Neural cell (in vitro differentiated cells): ENCODE data around the gene ALDH3B2. TPM values are rescaled to one million over a fixed set of nuclear protein-coding genes. Genes with fewer than 3 reads are reported as not detected.

ENCODE experiments used
- H2AFZ ChIP-seq: fragments of 200-600, 300-800 bp; sonication (generic), shearing (Covaris generic); 2 replicates; pipeline ENCODE4 v1.6.0; 2014; ENCODE audit warnings: low read depth, mild to moderate bottlenecking, antibody characterized with exemption, low read length, moderate library complexity
- H3F3A ChIP-seq: fragments of 200-600 bp; shearing (Covaris generic); 2 replicates; pipeline ENCODE4 v1.6.1; 2016; ENCODE audit warnings: mild to moderate bottlenecking, moderate library complexity, mixed read lengths, antibody characterized with exemption, low read length; ENCODE audit not compliant: insufficient read depth, poor library complexity, severe bottlenecking
- H3K27ac ChIP-seq: fragments of 200-600, 300-800 bp; sonication (generic), shearing (Covaris generic); 2 replicates; pipeline ENCODE4 v1.5.1; 2014; ENCODE audit warnings: mild to moderate bottlenecking, low read length, moderate library complexity
- H3K27me3 ChIP-seq: fragments of 300-800, 200-600 bp; sonication (generic), shearing (Covaris generic); 2 replicates; pipeline ENCODE4 v1.6.0; 2014; ENCODE audit warnings: mild to moderate bottlenecking, low read depth, low read length, moderate library complexity; ENCODE audit not compliant: insufficient read depth
- H3K36me3 ChIP-seq: fragments of 300-800, 200-600 bp; sonication (generic), shearing (Covaris generic); 2 replicates; pipeline ENCODE4 v1.5.1; 2014; ENCODE audit warnings: mild to moderate bottlenecking, antibody characterized with exemption, low read length, moderate library complexity; ENCODE audit not compliant: insufficient read depth
- H3K4me2 ChIP-seq: fragments of 300-800, 200-600 bp; sonication (generic), shearing (Covaris generic); 2 replicates; pipeline ENCODE4 v1.6.0; 2014; ENCODE audit warnings: mild to moderate bottlenecking, low read length
- H3K4me3 ChIP-seq: fragments of 300-800, 200-600 bp; sonication (generic), shearing (Covaris generic); 2 replicates; pipeline ENCODE4 v1.5.1; 2014; ENCODE audit warnings: mild to moderate bottlenecking, low read length, moderate library complexity
- H3K79me2 ChIP-seq: fragments of 200-600 bp; shearing (Covaris generic); replicated peaks from 2 replicates; pipeline ENCODE4 v1.6.0; 2014; ENCODE audit warnings: mild to moderate bottlenecking, low read length, moderate library complexity; ENCODE audit not compliant: insufficient read depth
- H3K9ac ChIP-seq: fragments of 300-800, 200-600 bp; sonication (generic), shearing (Covaris generic); 2 replicates; pipeline ENCODE4 v1.6.1; 2016; ENCODE audit warnings: mild to moderate bottlenecking, low read length, mixed read lengths
- H3K9me2 ChIP-seq: fragments of 200-600 bp; shearing (Covaris generic); 2 replicates; pipeline ENCODE4 v1.6.1; 2016; ENCODE audit warnings: mild to moderate bottlenecking, low read length, mixed read lengths; ENCODE audit not compliant: insufficient read depth
- H3K9me3 ChIP-seq: fragments of 200-600, 300-800 bp; sonication (generic), shearing (Covaris generic); 2 replicates; pipeline ENCODE4 v1.6.1; 2016; ENCODE audit warnings: mild to moderate bottlenecking, mixed run types, low read length, moderate library complexity, mixed read lengths
- H4K20me1 ChIP-seq: fragments of 200-600 bp; shearing (Covaris generic); 2 replicates; pipeline ENCODE4 v1.6.1; 2016; ENCODE audit warnings: mild to moderate bottlenecking, mixed run types; ENCODE audit not compliant: insufficient read depth
- EP300 ChIP-seq: fragments of 450-650 bp; conservative IDR thresholded peaks from 2 replicates; pipeline ENCODE4 v1.6.1; 2014; ENCODE audit warnings: antibody characterized with exemption, mild to moderate bottlenecking, moderate library complexity; ENCODE audit not compliant: poor library complexity, severe bottlenecking
- EZH2 ChIP-seq: fragments of 200-600, 300-800 bp; shearing (Covaris generic), sonication (generic); IDR thresholded peaks from 2 replicates; pipeline ENCODE4 v1.6.1; 2014; ENCODE audit warnings: antibody characterized with exemption, low read length, borderline replicate concordance, mild to moderate bottlenecking; ENCODE audit not compliant: insufficient read depth, poor library complexity, severe bottlenecking
- MXI1 ChIP-seq: fragments of 450-650 bp; conservative IDR thresholded peaks from 2 replicates; pipeline ENCODE4 v1.6.1; 2014; ENCODE audit warnings: antibody characterized with exemption, mild to moderate bottlenecking; ENCODE audit not compliant: poor library complexity, severe bottlenecking
- POLR2AphosphoS5 ChIP-seq: IDR thresholded peaks from 2 replicates; pipeline ENCODE4 v1.6.1; 2012
- RAD21 ChIP-seq: fragments of 450-650 bp; conservative IDR thresholded peaks from 2 replicates; pipeline ENCODE4 v1.6.1; 2014; ENCODE audit warnings: antibody characterized with exemption, mild to moderate bottlenecking, moderate library complexity
- SMC3 ChIP-seq: fragments of 450-650 bp; conservative IDR thresholded peaks from 2 replicates; pipeline ENCODE4 v1.6.1; 2014; ENCODE audit warnings: antibody characterized with exemption, mild to moderate bottlenecking, moderate library complexity; ENCODE audit not compliant: poor library complexity
- TAF1 ChIP-seq: IDR thresholded peaks from 2 replicates; pipeline ENCODE4 v1.6.1; 2012; ENCODE audit warnings: low read depth
- polyA plus RNA-seq: library from polyadenylated mRNA; depleted of rRNA; stranded (reverse); fragments of >200 nt; gene quantifications from 2 replicates; pipeline ENCODE4 v1.2.3, GENCODE V29; 2014
- TF ChIP-seq, protein P1 (sequence below): IDR thresholded peaks from 2 replicates; pipeline ENCODE4 v1.6.1; 2012; ENCODE audit warnings: borderline replicate concordance
- TF ChIP-seq, protein P2 (sequence below): fragments of 450-650 bp; IDR thresholded peaks from 2 replicates; pipeline ENCODE4 v1.5.1; 2014; ENCODE audit warnings: antibody characterized with exemption, mild to moderate bottlenecking, moderate library complexity; ENCODE audit not compliant: poor library complexity, severe bottlenecking

ALDH3B2 gene
- polyA plus RNA-seq, 1 donor from 2014 or later = not detected

GRCh38 chr11:67671211-67671520 lies 3.3 kb downstream of the ALDH3B2 start:
- no peaks in the 10 kb centered on the region for H3F3A ChIP-seq
- H3K9me2 ChIP-seq = no peaks in the 10 kb centered on the region
- no peak overlapping the region for H3K27ac ChIP-seq
- TF ChIP-seq EZH2 (no peak), POLR2AphosphoS5 (no peak), RAD21 (no peak), MXI1 (no peak), TAF1 (no peak)
- TF ChIP-seq, protein P1, sequence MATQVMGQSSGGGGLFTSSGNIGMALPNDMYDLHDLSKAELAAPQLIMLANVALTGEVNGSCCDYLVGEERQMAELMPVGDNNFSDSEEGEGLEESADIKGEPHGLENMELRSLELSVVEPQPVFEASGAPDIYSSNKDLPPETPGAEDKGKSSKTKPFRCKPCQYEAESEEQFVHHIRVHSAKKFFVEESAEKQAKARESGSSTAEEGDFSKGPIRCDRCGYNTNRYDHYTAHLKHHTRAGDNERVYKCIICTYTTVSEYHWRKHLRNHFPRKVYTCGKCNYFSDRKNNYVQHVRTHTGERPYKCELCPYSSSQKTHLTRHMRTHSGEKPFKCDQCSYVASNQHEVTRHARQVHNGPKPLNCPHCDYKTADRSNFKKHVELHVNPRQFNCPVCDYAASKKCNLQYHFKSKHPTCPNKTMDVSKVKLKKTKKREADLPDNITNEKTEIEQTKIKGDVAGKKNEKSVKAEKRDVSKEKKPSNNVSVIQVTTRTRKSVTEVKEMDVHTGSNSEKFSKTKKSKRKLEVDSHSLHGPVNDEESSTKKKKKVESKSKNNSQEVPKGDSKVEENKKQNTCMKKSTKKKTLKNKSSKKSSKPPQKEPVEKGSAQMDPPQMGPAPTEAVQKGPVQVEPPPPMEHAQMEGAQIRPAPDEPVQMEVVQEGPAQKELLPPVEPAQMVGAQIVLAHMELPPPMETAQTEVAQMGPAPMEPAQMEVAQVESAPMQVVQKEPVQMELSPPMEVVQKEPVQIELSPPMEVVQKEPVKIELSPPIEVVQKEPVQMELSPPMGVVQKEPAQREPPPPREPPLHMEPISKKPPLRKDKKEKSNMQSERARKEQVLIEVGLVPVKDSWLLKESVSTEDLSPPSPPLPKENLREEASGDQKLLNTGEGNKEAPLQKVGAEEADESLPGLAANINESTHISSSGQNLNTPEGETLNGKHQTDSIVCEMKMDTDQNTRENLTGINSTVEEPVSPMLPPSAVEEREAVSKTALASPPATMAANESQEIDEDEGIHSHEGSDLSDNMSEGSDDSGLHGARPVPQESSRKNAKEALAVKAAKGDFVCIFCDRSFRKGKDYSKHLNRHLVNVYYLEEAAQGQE = no peak
- TF ChIP-seq, protein P2, sequence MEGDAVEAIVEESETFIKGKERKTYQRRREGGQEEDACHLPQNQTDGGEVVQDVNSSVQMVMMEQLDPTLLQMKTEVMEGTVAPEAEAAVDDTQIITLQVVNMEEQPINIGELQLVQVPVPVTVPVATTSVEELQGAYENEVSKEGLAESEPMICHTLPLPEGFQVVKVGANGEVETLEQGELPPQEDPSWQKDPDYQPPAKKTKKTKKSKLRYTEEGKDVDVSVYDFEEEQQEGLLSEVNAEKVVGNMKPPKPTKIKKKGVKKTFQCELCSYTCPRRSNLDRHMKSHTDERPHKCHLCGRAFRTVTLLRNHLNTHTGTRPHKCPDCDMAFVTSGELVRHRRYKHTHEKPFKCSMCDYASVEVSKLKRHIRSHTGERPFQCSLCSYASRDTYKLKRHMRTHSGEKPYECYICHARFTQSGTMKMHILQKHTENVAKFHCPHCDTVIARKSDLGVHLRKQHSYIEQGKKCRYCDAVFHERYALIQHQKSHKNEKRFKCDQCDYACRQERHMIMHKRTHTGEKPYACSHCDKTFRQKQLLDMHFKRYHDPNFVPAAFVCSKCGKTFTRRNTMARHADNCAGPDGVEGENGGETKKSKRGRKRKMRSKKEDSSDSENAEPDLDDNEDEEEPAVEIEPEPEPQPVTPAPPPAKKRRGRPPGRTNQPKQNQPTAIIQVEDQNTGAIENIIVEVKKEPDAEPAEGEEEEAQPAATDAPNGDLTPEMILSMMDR = no peak
- no peaks in the 10 kb centered on the region for H3K79me2 ChIP-seq
- H3K4me3 ChIP-seq = no peak overlapping the region
- H3K36me3 ChIP-seq = no peaks in the 10 kb centered on the region
- H3K27me3 ChIP-seq = no peaks in the 10 kb centered on the region
- no peak overlapping the region for H3K4me2 ChIP-seq
- no peaks in the 10 kb centered on the region for H4K20me1 ChIP-seq
- no peaks in the 10 kb centered on the region for H3K9me3 ChIP-seq
- H3K9ac ChIP-seq = no peak overlapping the region
- H2AFZ ChIP-seq = no peak overlapping the region

- Histone ChIP-seq H3K9me2 (no peaks in the 10 kb centered on the region), H3K79me2 (no peaks in the 10 kb centered on the region), H3K9me3 (no peaks in the 10 kb centered on the region), H3K36me3 (no peaks in the 10 kb centered on the region), H3F3A (no peaks in the 10 kb centered on the region), H3K4me2 (no peak overlapping the region), H2AFZ (no peak overlapping the region), H3K27ac (no peak overlapping the region), H3K4me3 (no peak overlapping the region), H3K9ac (no peak overlapping the region), H4K20me1 (no peaks in the 10 kb centered on the region), H3K27me3 (no peaks in the 10 kb centered on the region)
- no peak for TF ChIP-seq POLR2AphosphoS5
- TF ChIP-seq, protein P2 = no peak
- TF ChIP-seq, protein P1 = no peak
- no peak for TF ChIP-seq TAF1
- no peak for TF ChIP-seq RAD21
- no peak for TF ChIP-seq EP300
- TF ChIP-seq MXI1 = no peak
- no peak for TF ChIP-seq SMC3
- no peak for TF ChIP-seq EZH2
These were observed 3.9 kb downstream of the ALDH3B2 start for GRCh38 chr11:67670316-67671210.
